Gastroesophageal sphincter (tissue), 3 donors: ENCODE data around the gene PARVG.

Experiments
- CTCF ChIP-seq, 4 experiments: fragments of 200-600 bp in 2 of 4; fragments of 450-650 bp in 2 of 4; sonication (generic) in 1 of 4; IDR thresholded peaks; one replicate each; pipeline ENCODE4 v1.5.1; 2017 to 2019; ENCODE audit warnings: antibody characterized with exemption in 4 of 4, mild to moderate bottlenecking in 2 of 4, moderate library complexity in 2 of 4
- POLR2AphosphoS5 ChIP-seq: sonication (generic); formaldehyde crosslinking; IDR thresholded peaks from one replicate; pipeline ENCODE4 v1.6.1; 2017; ENCODE audit warnings: antibody characterized with exemption

DNA sequence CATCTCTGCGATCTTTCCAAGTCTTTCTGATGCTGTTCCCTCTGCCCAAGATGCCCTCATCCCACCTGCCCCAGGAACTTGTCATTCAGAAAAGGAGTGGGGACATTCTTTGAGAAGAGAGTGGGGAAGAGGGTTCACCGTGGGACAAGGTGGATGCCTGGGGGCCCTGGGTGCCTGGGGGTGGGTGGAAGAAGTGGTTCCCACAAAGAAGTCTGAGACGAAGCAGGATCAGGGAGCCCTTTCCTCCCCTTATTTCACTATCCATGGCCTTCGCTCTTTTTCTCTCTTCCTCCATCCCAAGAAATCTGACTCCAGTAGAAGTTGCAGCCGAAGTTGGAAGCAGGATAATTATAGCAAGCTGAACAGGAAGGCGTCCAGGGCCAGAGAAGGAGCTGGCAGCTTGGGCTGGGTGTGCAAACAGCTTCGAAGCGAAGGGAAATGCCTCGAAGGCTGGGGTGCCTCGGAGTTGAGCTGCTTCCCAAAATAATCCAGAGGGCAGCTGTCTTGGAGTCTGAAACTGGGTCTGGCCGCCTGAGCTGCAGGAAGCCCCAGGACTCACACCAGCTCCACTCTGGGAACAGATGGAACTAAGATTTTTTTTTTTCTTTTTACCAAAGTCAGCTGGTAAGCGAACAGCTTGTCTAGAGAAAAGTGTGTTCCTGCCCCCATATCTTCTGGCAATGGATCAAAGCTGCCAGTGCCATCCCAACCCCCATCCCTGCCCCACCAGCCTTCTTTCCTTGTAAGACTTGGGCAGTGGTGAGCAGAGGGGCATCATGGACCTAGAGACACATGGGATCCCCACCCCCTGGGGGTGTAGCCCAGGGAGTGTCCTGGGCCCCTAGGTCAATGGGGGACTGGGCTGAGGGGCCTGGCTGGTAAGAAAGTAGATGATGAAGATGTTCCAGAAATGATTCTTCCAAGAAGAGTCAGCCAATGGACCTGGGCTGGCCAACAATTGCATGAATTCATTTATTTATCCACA is 31.5 kb downstream of the PARVG start:
- TF ChIP-seq POLR2AphosphoS5 (no peak), CTCF (IDR thresholded peaks at IDR 0.05) (no peak)
